A549 (cell line): ENCODE measurements around the gene PLCB1. TPM values are rescaled to one million over a fixed set of nuclear protein-coding genes. Genes with fewer than 3 reads are reported as not detected.
A peak's percentile ranks its signal among the peaks of the same experiment; 100 is the strongest.

Experiments
- ATAC-seq, 2 experiments: fragments of 200-7000 bp in 1 of 2; fragments of >200 bp in 1 of 2; cut with Nextera tagmentation in 1 of 2; cut with Tn5 transposase in 1 of 2; 3 replicates each; pipeline versions ENCODE4 v1.8.0 to v1.9.1; 2018 to 2020; ENCODE audit warnings: mild to moderate bottlenecking in 1 of 2, moderate library complexity in 1 of 2
- CTCF ChIA-PET: fragments of 300-600 bp; sonication (Branson Sonifier 250); formaldehyde crosslinking; extraction: SDS; loops from one replicate; lab custom pipeline; 2021; ENCODE audit warnings: antibody characterized with exemption, inconsistent platforms; lab: Yijun Ruan, JAX
- POLR2A ChIA-PET: fragments of 350-600 bp; formaldehyde crosslinking; extraction: SDS; loops from one replicate; lab custom pipeline; 2021; ENCODE audit warnings: antibody characterized with exemption, inconsistent platforms; lab: Yijun Ruan, JAX
- DNase-seq, 2 experiments: peaks; one replicate each; pipeline versions ENCODE4 v3.0.0 to v3.0.0-alpha.2; 2011 to 2016; ENCODE audit warnings: low read depth in 1 of 2, low spot score in 1 of 2
- FAIRE-seq: peaks from 2 replicates; lab custom pipeline; 2011; peaks lifted over from hg19 to GRCh38; lab: Jason Lieb, UNC
- H3K27ac ChIP-seq, 2 experiments: fragments of >200 bp; sonication (Bioruptor Twin); formaldehyde crosslinking; 3 replicates each; pipeline ENCODE4 v1.5.1; 2016 to 2017
- H3K4me1 ChIP-seq: fragments of >200 bp; sonication (Bioruptor Twin); formaldehyde crosslinking; 3 replicates; pipeline ENCODE4 v1.6.1; 2016
- H3K4me2 ChIP-seq: fragments of >200 bp; sonication (Bioruptor Twin); formaldehyde crosslinking; 3 replicates; pipeline ENCODE4 v1.6.1; 2016
- H3K4me3 ChIP-seq: fragments of >200 bp; sonication (Bioruptor Twin); formaldehyde crosslinking; 3 replicates; pipeline ENCODE4 v1.5.1; 2016
- H3K9me3 ChIP-seq: fragments of >200 bp; sonication (Bioruptor Twin); formaldehyde crosslinking; 3 replicates; pipeline ENCODE4 v1.6.1; 2016
- BHLHE40 ChIP-seq: IDR thresholded peaks from 2 replicates; pipeline ENCODE4 v1.6.1; 2012; ENCODE audit warnings: low read depth, low read length, inconsistent platforms
- CEBPB ChIP-seq, 2 experiments: fragments of >200 bp in 1 of 2; sonication (Bioruptor Twin) in 1 of 2; formaldehyde crosslinking in 1 of 2; IDR thresholded peaks; 2 replicates each; pipeline ENCODE4 v1.6.1; 2012 to 2016
- CHD2 ChIP-seq: fragments of 150-350 bp; IDR thresholded peaks from 2 replicates; pipeline ENCODE4 v1.6.1; 2014; ENCODE audit warnings: low read length; ENCODE audit not compliant: partially characterized antibody
- EHF ChIP-seq: fragments of 250-450 bp; sonication (Bioruptor Pico); IDR thresholded peaks from 2 replicates; pipeline ENCODE4 v1.5.0; 2020; ENCODE audit warnings: mild to moderate bottlenecking
- ESRRA ChIP-seq: fragments of 150-350 bp; IDR thresholded peaks from 2 replicates; pipeline ENCODE4 v1.6.1; 2014; ENCODE audit warnings: mild to moderate bottlenecking, low read length, borderline replicate concordance
- FOXS1 ChIP-seq: fragments of 250-450 bp; sonication (Bioruptor Pico); IDR thresholded peaks from 2 replicates; pipeline ENCODE4 v1.5.0; 2020; ENCODE audit warnings: mild to moderate bottlenecking, moderate library complexity
- GATA3 ChIP-seq: IDR thresholded peaks from 2 replicates; pipeline ENCODE4 v1.6.1; 2012; ENCODE audit warnings: borderline replicate concordance
- HES2 ChIP-seq: fragments of >200 bp; sonication (Bioruptor Twin); formaldehyde crosslinking; IDR thresholded peaks from 2 replicates; pipeline ENCODE4 v1.6.1; 2016
- JUN ChIP-seq, 2 experiments: fragments of >200 bp; sonication (Bioruptor Twin); formaldehyde crosslinking; IDR thresholded peaks; 2 replicates in 1 of 2; 3 replicates in 1 of 2; pipeline ENCODE4 v1.6.1; 2016 to 2017
- KDM1A ChIP-seq: fragments of 200-600 bp; sonication (generic); IDR thresholded peaks from 2 replicates; pipeline ENCODE4 v1.6.1; 2016; ENCODE audit warnings: low read depth, mild to moderate bottlenecking
- KDM5A ChIP-seq: fragments of 200-600 bp; sonication (generic); IDR thresholded peaks from 2 replicates; pipeline ENCODE4 v1.6.1; 2016; ENCODE audit warnings: antibody characterized with exemption, mild to moderate bottlenecking
- MAFK ChIP-seq: fragments of 450-650 bp; IDR thresholded peaks from 2 replicates; pipeline ENCODE4 v1.6.1; 2014; ENCODE audit not compliant: partially characterized antibody
- NPAS2 ChIP-seq: fragments of 250-450 bp; sonication (Bioruptor Pico); IDR thresholded peaks from 2 replicates; pipeline ENCODE4 v1.8.0; 2022; ENCODE audit warnings: mild to moderate bottlenecking, moderate library complexity, borderline replicate concordance
- POLR2A ChIP-seq: IDR thresholded peaks from 2 replicates; pipeline ENCODE4 v1.6.1; 2012; ENCODE audit warnings: mild to moderate bottlenecking, low read length
- RAD21 ChIP-seq, 2 experiments: fragments of >200 bp in 1 of 2; sonication (Bioruptor Twin) in 1 of 2; formaldehyde crosslinking in 1 of 2; IDR thresholded peaks in 1 of 2; conservative IDR thresholded peaks in 1 of 2; 2 replicates in 1 of 2; 3 replicates in 1 of 2; pipeline ENCODE4 v1.6.1; 2012 to 2018; ENCODE audit warnings: inconsistent platforms in 1 of 2
- RARB ChIP-seq: fragments of 250-450 bp; sonication (Bioruptor Pico); IDR thresholded peaks from 2 replicates; pipeline ENCODE4 v1.8.0; 2021; ENCODE audit warnings: mild to moderate bottlenecking, moderate library complexity
- REST ChIP-seq: fragments of 200-600 bp; sonication (generic); IDR thresholded peaks from 2 replicates; pipeline ENCODE4 v1.6.1; 2016; ENCODE audit warnings: antibody characterized with exemption, mild to moderate bottlenecking, moderate library complexity
- SMC3 ChIP-seq: fragments of >200 bp; sonication (Bioruptor Twin); formaldehyde crosslinking; IDR thresholded peaks from 3 replicates; pipeline ENCODE4 v1.6.1; 2018; ENCODE audit warnings: inconsistent platforms
- SREBF2 ChIP-seq: fragments of 450-650 bp; IDR thresholded peaks from 2 replicates; pipeline ENCODE4 v1.6.1; 2014; ENCODE audit warnings: mild to moderate bottlenecking, moderate library complexity
- TP53 ChIP-seq: fragments of 250-450 bp; sonication (Bioruptor Pico); IDR thresholded peaks from 2 replicates; pipeline ENCODE4 v1.5.0; 2021; ENCODE audit warnings: mild to moderate bottlenecking, moderate library complexity
- ZFP36 ChIP-seq: fragments of 450-650 bp; IDR thresholded peaks from 2 replicates; pipeline ENCODE4 v1.6.1; 2014; ENCODE audit warnings: borderline replicate concordance; ENCODE audit not compliant: partially characterized antibody
- ZNF302 ChIP-seq: fragments of 250-450 bp; sonication (Bioruptor Pico); IDR thresholded peaks from 2 replicates; pipeline ENCODE4 v1.9.0; 2021; ENCODE audit warnings: inconsistent platforms, mild to moderate bottlenecking, moderate library complexity
- WGBS: methylation state at CpG from one replicate; pipeline ENCODE4 v1.1.6; 2017; ENCODE audit errors: missing lambda C conversion rate; 5-methylcytosine and 5-hydroxymethylcytosine counted together
- polyA plus RNA-seq, 4 experiments: library from polyadenylated mRNA; depleted of rRNA in 3 of 4; stranded (reverse); fragments of >200 nt; fragmentation: RNase III in 1 of 4; extraction: RNeasy Plus Mini Kit Qiagen cat#74134 plus additional on column Dnase treatment in 1 of 4; gene quantifications; 2 replicates in 3 of 4; 3 replicates in 1 of 4; pipeline ENCODE4 v1.2.3, GENCODE V29; 2011 to 2017
- TF ChIP-seq, protein P1 (sequence below): IDR thresholded peaks from 2 replicates; pipeline ENCODE4 v1.6.1; 2012; ENCODE audit warnings: low read depth, borderline replicate concordance
- TF ChIP-seq, protein P2 (sequence below): fragments of >200 bp; sonication (Bioruptor Twin); formaldehyde crosslinking; IDR thresholded peaks from 3 replicates; pipeline ENCODE4 v1.5.1; 2016
- TF ChIP-seq, protein P3 (sequence below): fragments of 150-350 bp; IDR thresholded peaks from 2 replicates; pipeline ENCODE4 v1.6.1; 2014; ENCODE audit warnings: low read depth, mild to moderate bottlenecking, low read length

Gene PLCB1
- polyA plus RNA-seq, 2 of the 4 experiments (the other 2 are of a cell fraction) = 0.97 to 6.3 TPM

GRCh38 chr20:8148501-8148900 is 16.4 kb downstream of the PLCB1 start (continued):
- TF ChIP-seq ZFP36 (no peak), RARB (CRISPR knock-in tag) (no peak), ESRRA (no peak)

DNA sequence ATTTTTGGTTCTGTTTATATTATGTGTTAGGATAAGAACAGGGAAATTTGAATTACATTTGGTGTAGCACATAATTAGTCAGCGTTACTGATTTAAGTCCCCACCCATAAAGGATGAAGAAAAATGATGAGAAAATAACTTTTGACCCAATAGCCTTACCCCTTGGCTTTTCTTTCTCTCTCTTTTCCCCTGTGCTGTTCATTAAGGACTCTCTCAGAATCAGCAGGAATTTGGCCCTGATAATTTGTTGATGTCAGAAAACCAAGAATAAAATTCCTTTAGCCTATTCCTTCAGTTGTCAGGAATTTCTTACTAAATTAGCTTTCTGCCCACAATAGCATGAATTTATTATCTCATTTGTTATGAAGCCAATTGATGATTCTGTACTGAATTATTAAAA is 18.5 kb downstream of the PLCB1 start:
- H3K4me2 ChIP-seq = no peak overlapping the region
- TF ChIP-seq KDM5A = no peak
- TF ChIP-seq, protein P1, sequence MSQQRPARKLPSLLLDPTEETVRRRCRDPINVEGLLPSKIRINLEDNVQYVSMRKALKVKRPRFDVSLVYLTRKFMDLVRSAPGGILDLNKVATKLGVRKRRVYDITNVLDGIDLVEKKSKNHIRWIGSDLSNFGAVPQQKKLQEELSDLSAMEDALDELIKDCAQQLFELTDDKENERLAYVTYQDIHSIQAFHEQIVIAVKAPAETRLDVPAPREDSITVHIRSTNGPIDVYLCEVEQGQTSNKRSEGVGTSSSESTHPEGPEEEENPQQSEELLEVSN = no peak
- TF ChIP-seq HES2 = no peak
- no peak for TF ChIP-seq TP53 (CRISPR knock-in tag)
- ChIA-PET POLR2A (no interaction called here), CTCF (no interaction called here)
- no peak for ATAC-seq
- no peak overlapping the region for H3K4me3 ChIP-seq
- FAIRE-seq = no peak
- no peaks in the 10 kb centered on the region for H3K9me3 ChIP-seq
- WGBS = 22% methylated on average over 1 of the region's 1 CpG
- peaks cover 16% of the 10 kb centered on the region for H3K4me1 ChIP-seq
- H3K27ac ChIP-seq = no peak overlapping the region
- no peak for DNase-seq

- Histone ChIP-seq H3K9me3 (no peaks in the 10 kb centered on the region), H3K27ac (no peak overlapping the region), H3K4me2 (no peak overlapping the region)
- no peak for ATAC-seq
- POLR2A ChIA-PET = no interaction called here
- CTCF ChIA-PET = interaction anchor here (0.8 kb wide), 1 partner anchor 547 kb away, joined by 3 read pairs; no protein-coding TSS in a partner anchor
- no peak for TF ChIP-seq EHF (CRISPR knock-in tag)
- TF ChIP-seq GATA3 = no peak
- TF ChIP-seq, protein P2, sequence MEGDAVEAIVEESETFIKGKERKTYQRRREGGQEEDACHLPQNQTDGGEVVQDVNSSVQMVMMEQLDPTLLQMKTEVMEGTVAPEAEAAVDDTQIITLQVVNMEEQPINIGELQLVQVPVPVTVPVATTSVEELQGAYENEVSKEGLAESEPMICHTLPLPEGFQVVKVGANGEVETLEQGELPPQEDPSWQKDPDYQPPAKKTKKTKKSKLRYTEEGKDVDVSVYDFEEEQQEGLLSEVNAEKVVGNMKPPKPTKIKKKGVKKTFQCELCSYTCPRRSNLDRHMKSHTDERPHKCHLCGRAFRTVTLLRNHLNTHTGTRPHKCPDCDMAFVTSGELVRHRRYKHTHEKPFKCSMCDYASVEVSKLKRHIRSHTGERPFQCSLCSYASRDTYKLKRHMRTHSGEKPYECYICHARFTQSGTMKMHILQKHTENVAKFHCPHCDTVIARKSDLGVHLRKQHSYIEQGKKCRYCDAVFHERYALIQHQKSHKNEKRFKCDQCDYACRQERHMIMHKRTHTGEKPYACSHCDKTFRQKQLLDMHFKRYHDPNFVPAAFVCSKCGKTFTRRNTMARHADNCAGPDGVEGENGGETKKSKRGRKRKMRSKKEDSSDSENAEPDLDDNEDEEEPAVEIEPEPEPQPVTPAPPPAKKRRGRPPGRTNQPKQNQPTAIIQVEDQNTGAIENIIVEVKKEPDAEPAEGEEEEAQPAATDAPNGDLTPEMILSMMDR = no peak
- no peak for TF ChIP-seq MAFK
- no peak for TF ChIP-seq FOXS1
- TF ChIP-seq SREBF2 = no peak
- TF ChIP-seq JUN (IDR thresholded peaks at IDR 0.05) = no peak
- TF ChIP-seq KDM5A = no peak
- no peak for TF ChIP-seq KDM1A
- no peak for TF ChIP-seq REST
- TF ChIP-seq BHLHE40 = no peak
- no peak for TF ChIP-seq CEBPB (IDR thresholded peaks at IDR 0.05)
- TF ChIP-seq, protein P3, sequence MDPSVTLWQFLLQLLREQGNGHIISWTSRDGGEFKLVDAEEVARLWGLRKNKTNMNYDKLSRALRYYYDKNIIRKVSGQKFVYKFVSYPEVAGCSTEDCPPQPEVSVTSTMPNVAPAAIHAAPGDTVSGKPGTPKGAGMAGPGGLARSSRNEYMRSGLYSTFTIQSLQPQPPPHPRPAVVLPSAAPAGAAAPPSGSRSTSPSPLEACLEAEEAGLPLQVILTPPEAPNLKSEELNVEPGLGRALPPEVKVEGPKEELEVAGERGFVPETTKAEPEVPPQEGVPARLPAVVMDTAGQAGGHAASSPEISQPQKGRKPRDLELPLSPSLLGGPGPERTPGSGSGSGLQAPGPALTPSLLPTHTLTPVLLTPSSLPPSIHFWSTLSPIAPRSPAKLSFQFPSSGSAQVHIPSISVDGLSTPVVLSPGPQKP = no peak
- TF ChIP-seq NPAS2 (CRISPR knock-in tag) = no peak
- no peak for TF ChIP-seq ZNF302
- TF ChIP-seq HES2 = no peak
- no peak for TF ChIP-seq RAD21 (conservative IDR thresholded peaks at IDR 0.05 in 1 of 2, IDR thresholded peaks at IDR 0.05 in 1 of 2)
- TF ChIP-seq SMC3 = no peak
- TF ChIP-seq POLR2A = no peak
- no peak for TF ChIP-seq CHD2
- TF ChIP-seq, all 56 proteins: peak for 0
- FAIRE-seq (peak; percentile 7), DNase-seq (no peak)
- no peak overlapping the region for H3K4me3 ChIP-seq
- WGBS = 68% methylated on average over 5 of the region's 5 CpGs
- peaks cover 24% of the 10 kb centered on the region for H3K4me1 ChIP-seq
Measured at GRCh38 chr20:8151372-8151771, 19.3 kb downstream of the PLCB1 start.
